HFFc6 (cell line): ENCODE results near the gene PALLD. TPM values are rescaled to one million over a fixed set of nuclear protein-coding genes. Genes with fewer than 3 reads are reported as not detected.

ENCODE experiments used
- DNase-seq: peaks from one replicate; pipeline ENCODE4 v3.0.0-alpha.2; 2018
- H3K27ac Mint-ChIP-seq: 2 replicates; pipeline ENCODE4 v1.8.0; 2020; ENCODE audit warnings: mild to moderate bottlenecking, mixed read lengths
- H3K27me3 Mint-ChIP-seq: 2 replicates; pipeline ENCODE4 v1.8.0; 2021; ENCODE audit warnings: mild to moderate bottlenecking, moderate library complexity, mixed read lengths; ENCODE audit not compliant: insufficient read depth
- H3K36me3 Mint-ChIP-seq: 2 replicates; pipeline ENCODE4 v1.8.0; 2021; ENCODE audit warnings: low read depth, mixed read lengths
- H3K4me1 Mint-ChIP-seq: 2 replicates; pipeline ENCODE4 v1.8.0; 2020; ENCODE audit warnings: low read depth, mixed read lengths
- H3K4me3 Mint-ChIP-seq: 2 replicates; pipeline ENCODE4 v1.8.0; 2020; ENCODE audit warnings: mild to moderate bottlenecking, moderate library complexity, mixed read lengths
- H3K9me3 Mint-ChIP-seq: 2 replicates; pipeline ENCODE4 v1.8.0; 2020; ENCODE audit warnings: mild to moderate bottlenecking, mixed read lengths
- total RNA-seq, 6 experiments: library from RNA; stranded (reverse); fragmentation: NEBNext Ultra II Directional; extraction: Animal tissue kit (Norgen Biotek cat#: 25700); gene quantifications; 2 replicates in 1 of 6; 3 replicates in 5 of 6; pipeline ENCODE4 v1.2.3, GENCODE V29; 2021
- TF ChIP-seq, protein P1 (sequence below): fragments of 200-600 bp; sonication (generic); IDR thresholded peaks from 2 replicates; pipeline ENCODE4 v1.5.0; 2021; ENCODE audit warnings: antibody characterized with exemption, mild to moderate bottlenecking

The PALLD gene
- total RNA-seq, 6 experiments from 2014 or later: 72.6 to 163 (median 149) TPM

DNA sequence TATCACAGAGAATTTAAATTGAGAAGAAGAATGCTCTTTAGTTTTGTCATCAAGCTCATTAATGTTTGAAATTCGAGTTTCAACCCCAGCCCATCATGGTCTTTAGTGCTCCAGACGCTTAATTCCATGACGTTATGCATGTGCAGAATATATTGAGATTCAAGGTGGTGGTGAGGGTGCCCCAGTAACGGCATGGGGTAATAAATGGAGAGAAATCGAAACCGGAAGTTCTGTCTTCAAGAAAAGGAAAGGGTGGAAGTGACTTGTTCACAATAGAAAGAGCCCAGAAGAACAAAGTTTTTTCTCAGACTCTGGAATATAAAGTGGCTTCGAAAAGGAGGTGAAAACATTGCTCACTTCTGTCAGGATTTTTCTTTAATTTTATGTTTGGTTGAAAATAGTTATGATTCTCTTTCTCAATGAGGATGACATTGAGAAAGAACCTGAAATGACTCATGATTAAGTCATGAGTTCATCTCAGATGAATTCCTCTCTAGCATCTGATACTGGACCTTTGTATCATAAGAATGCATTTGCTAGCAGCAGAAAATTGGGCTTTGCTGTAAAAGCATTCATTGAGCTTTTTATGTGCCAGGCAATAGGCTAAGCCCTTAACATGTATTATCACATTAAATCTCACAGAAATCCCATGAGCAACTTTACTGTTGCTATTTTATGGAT is 15.8 kb upstream of the PALLD start:
- peak overlapping the region; percentile 92 for H3K4me3 Mint-ChIP-seq
- peak overlapping the region; percentile 98 for H3K27ac Mint-ChIP-seq
- peaks cover 5% of the 10 kb centered on the region; the same call in 1 of the 2 replicates for H3K9me3 Mint-ChIP-seq

GRCh38 chr4:168483811-168484210 is 13.0 kb upstream of the PALLD start:
- TF ChIP-seq, protein P1, sequence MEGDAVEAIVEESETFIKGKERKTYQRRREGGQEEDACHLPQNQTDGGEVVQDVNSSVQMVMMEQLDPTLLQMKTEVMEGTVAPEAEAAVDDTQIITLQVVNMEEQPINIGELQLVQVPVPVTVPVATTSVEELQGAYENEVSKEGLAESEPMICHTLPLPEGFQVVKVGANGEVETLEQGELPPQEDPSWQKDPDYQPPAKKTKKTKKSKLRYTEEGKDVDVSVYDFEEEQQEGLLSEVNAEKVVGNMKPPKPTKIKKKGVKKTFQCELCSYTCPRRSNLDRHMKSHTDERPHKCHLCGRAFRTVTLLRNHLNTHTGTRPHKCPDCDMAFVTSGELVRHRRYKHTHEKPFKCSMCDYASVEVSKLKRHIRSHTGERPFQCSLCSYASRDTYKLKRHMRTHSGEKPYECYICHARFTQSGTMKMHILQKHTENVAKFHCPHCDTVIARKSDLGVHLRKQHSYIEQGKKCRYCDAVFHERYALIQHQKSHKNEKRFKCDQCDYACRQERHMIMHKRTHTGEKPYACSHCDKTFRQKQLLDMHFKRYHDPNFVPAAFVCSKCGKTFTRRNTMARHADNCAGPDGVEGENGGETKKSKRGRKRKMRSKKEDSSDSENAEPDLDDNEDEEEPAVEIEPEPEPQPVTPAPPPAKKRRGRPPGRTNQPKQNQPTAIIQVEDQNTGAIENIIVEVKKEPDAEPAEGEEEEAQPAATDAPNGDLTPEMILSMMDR: no peak
- peaks cover 3% of the 10 kb centered on the region; the same call in 1 of the 2 replicates for H3K9me3 Mint-ChIP-seq
- H3K27ac Mint-ChIP-seq: peak overlapping the region; percentile 98
- peaks cover 82% of the 10 kb centered on the region for H3K4me1 Mint-ChIP-seq
- H3K4me3 Mint-ChIP-seq: peak overlapping the region; percentile 71
- H3K36me3 Mint-ChIP-seq: peaks cover 5% of the 10 kb centered on the region
- peaks cover 3% of the 10 kb centered on the region for H3K27me3 Mint-ChIP-seq
- DNase-seq: peak; percentile 87

More for the DNA sequence above, 15.8 kb upstream of the PALLD start:
- DNase-seq: peak; percentile 87
- H3K36me3 Mint-ChIP-seq: peaks cover 19% of the 10 kb centered on the region
- H3K4me1 Mint-ChIP-seq: peaks cover 81% of the 10 kb centered on the region
- peaks cover 3% of the 10 kb centered on the region for H3K27me3 Mint-ChIP-seq
- TF ChIP-seq, protein P1: no peak

DNA sequence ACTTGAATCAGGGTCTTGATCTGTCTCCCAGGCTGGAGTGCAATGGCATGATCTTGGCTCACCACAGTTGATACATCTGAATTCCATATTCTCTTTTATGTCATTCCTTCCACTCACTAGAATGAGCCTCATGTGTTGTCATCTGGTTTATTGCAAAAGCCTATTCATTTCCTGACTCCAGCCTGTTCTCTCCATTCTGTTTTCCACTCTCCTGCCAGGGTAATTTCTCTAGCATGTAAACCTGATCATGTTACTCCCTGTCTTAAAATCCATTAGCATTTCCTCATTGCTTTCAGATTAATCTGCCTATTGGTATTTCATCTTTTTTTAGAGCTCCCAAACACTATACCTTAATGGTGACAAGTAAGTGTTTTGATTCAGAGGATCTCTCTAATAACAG is 12.2 kb upstream of the PALLD start:
- Mint-ChIP-seq H3K4me3 (peak overlapping the region; percentile 71), H3K27ac (peak overlapping the region; percentile 98), H3K4me1 (peaks cover 81% of the 10 kb centered on the region), H3K27me3 (peaks cover 3% of the 10 kb centered on the region), H3K9me3 (no peaks in the 10 kb centered on the region), H3K36me3 (no peaks in the 10 kb centered on the region)
- TF ChIP-seq, protein P1: no peak
- peak; percentile 83 for DNase-seq

- Mint-ChIP-seq H3K4me3 (no peak overlapping the region; the same call in 1 of the 2 replicates), H3K36me3 (no peaks in the 10 kb centered on the region), H3K9me3 (no peaks in the 10 kb centered on the region), H3K4me1 (peaks cover 81% of the 10 kb centered on the region), H3K27ac (peak overlapping the region; percentile 98), H3K27me3 (no peaks in the 10 kb centered on the region; the same call in none of the 2 replicates)
- TF ChIP-seq, protein P1: no peak
- DNase-seq: no peak
Observed at GRCh38 chr4:168485156-168485910, 11.5 kb upstream of the PALLD start.

GRCh38 chr4:168486912-168487281 is 10.0 kb upstream of the PALLD start:
- Mint-ChIP-seq H3K4me3 (peak overlapping the region; percentile 69), H3K27me3 (no peaks in the 10 kb centered on the region; the same call in 1 of the 2 replicates), H3K36me3 (no peaks in the 10 kb centered on the region), H3K4me1 (peaks cover 68% of the 10 kb centered on the region), H3K9me3 (no peaks in the 10 kb centered on the region), H3K27ac (peak overlapping the region; percentile 87)
- peak; percentile 79 for DNase-seq
- TF ChIP-seq, protein P1: no peak
